GM19438 (cell line): ENCODE data around the gene PSMD7.

Experiments used
- ATAC-seq: cut with Tn5 transposase; IDR thresholded peaks from one replicate; pipeline ENCODE4 v1.9.1; 2021; ENCODE audit warnings: low read depth; ENCODE audit not compliant: unreplicated experiment

Gene PSMD7

GRCh38 chr16:74296432-74297144 lies at the start of gene PSMD7:
PSMD7 (plus strand) TSS chr16:74296814; CDS start chr16:74296915, 101 bp downstream.
- ATAC-seq: peak; percentile 95

- ATAC-seq: no peak
Observed at GRCh38 chr16:74249254-74249653, 47.4 kb upstream of the PSMD7 start.

GRCh38 chr16:74249846-74250245 lies 46.8 kb upstream of the PSMD7 start:
- ATAC-seq: no peak

GRCh38 chr16:74252329-74252728 lies 44.3 kb upstream of the PSMD7 start:
- ATAC-seq: no peak

- ATAC-seq: no peak
Observed at GRCh38 chr16:74253161-74253938, 43.3 kb upstream of the PSMD7 start.

- no peak for ATAC-seq
Observed at GRCh38 chr16:74257061-74257460, 39.6 kb upstream of the PSMD7 start.

GRCh38 chr16:74261068-74261467 lies 35.5 kb upstream of the PSMD7 start:
- ATAC-seq: no peak

- no peak for ATAC-seq
Observed at GRCh38 chr16:74264811-74265210, 31.8 kb upstream of the PSMD7 start.

GRCh38 chr16:74268372-74268782 lies 28.2 kb upstream of the PSMD7 start:
- ATAC-seq: no peak

- no peak for ATAC-seq
Observed at GRCh38 chr16:74271872-74272271, 24.7 kb upstream of the PSMD7 start.

GRCh38 chr16:74275031-74275636 lies 21.5 kb upstream of the PSMD7 start:
- ATAC-seq: no peak

- no peak for ATAC-seq
Observed at GRCh38 chr16:74275711-74276110, 20.9 kb upstream of the PSMD7 start.

- ATAC-seq: no peak
Observed at GRCh38 chr16:74277974-74278373, 18.6 kb upstream of the PSMD7 start.

GRCh38 chr16:74279266-74279665 lies 17.3 kb upstream of the PSMD7 start:
- ATAC-seq: no peak

GRCh38 chr16:74279805-74280204 lies 16.8 kb upstream of the PSMD7 start:
- ATAC-seq: no peak

GRCh38 chr16:74280448-74280847 lies 16.2 kb upstream of the PSMD7 start:
- no peak for ATAC-seq

- no peak for ATAC-seq
Observed at GRCh38 chr16:74281300-74281699, 15.3 kb upstream of the PSMD7 start.

GRCh38 chr16:74283716-74284115 lies 12.9 kb upstream of the PSMD7 start:
- no peak for ATAC-seq

GRCh38 chr16:74288065-74288464 lies 8.5 kb upstream of the PSMD7 start:
- no peak for ATAC-seq

GRCh38 chr16:74290356-74290755 lies 6.3 kb upstream of the PSMD7 start:
- ATAC-seq: no peak

GRCh38 chr16:74291176-74291575 lies 5.4 kb upstream of the PSMD7 start:
- ATAC-seq: no peak
